K562 (cell line): Measurements from ENCODE around the gene MYOZ2. TPM values are rescaled to one million over a fixed set of nuclear protein-coding genes. Genes with fewer than 3 reads are reported as not detected.
A peak's percentile ranks its signal among the peaks of the same experiment; 100 is the strongest.

Experiments used
- ATAC-seq: fragments of 200-7000 bp; cut with Tn5 transposase; 3 replicates; pipeline ENCODE4 v1.9.1; 2020; ENCODE audit warnings: moderate library complexity
- BruUV-seq: library from RNA; stranded (reverse); fragments of 400-500 nt; replicated peaks from 2 replicates; lab custom pipeline; 2021; lab: Mats Ljungman, UMichigan
- CTCF ChIA-PET: fragments of 300-600 bp; formaldehyde crosslinking; extraction: SDS; loops from one replicate; lab custom pipeline; 2021; ENCODE audit warnings: low intra/inter-chr PET ratio; lab: Yijun Ruan, JAX
- POLR2A ChIA-PET: fragments of 300-600, 350-650 bp; sonication (Branson Sonifier 250); formaldehyde crosslinking; extraction: SDS; loops from one replicate; lab custom pipeline; 2021; ENCODE audit warnings: antibody characterized with exemption, inconsistent platforms; lab: Yijun Ruan, JAX
- DNase-seq, 4 experiments: peaks; one replicate each; pipeline versions ENCODE4 v3.0.0 to v3.0.0-alpha.2; 2011 to 2018; ENCODE audit warnings: low spot score in 3 of 4, mixed read lengths in 3 of 4; ENCODE audit errors: extremely low read depth in 1 of 4
- FAIRE-seq: peaks from 2 replicates; lab custom pipeline; 2011; peaks lifted over from hg19 to GRCh38; lab: Jason Lieb, UNC
- H2AFZ ChIP-seq: 2 replicates; pipeline ENCODE4 v1.6.0; 2011; ENCODE audit warnings: low read depth, low read length, control low read depth, inconsistent platforms
- H3K27ac ChIP-seq: fragments of 200-600 bp; 3 replicates; pipeline ENCODE4 v1.8.0; 2011; ENCODE audit warnings: low read depth, mild to moderate bottlenecking, control low read depth, inconsistent platforms, low read length, moderate library complexity, mixed read lengths; ENCODE audit errors: extremely low read depth
- H3K27me3 ChIP-seq, 2 experiments: fragments of 300-600 bp in 1 of 2; 2 replicates in 1 of 2; 3 replicates in 1 of 2; pipeline versions ENCODE4 v1.6.0 to v1.8.0; 2011; ENCODE audit warnings: inconsistent platforms in 2 of 2, low read length in 2 of 2, mild to moderate bottlenecking in 1 of 2, mixed read lengths in 1 of 2, moderate library complexity in 1 of 2; ENCODE audit not compliant: control insufficient read depth in 2 of 2, insufficient read depth in 2 of 2
- H3K36me3 ChIP-seq: fragments of 300-600 bp; 3 replicates; pipeline ENCODE4 v1.8.0; 2011; ENCODE audit warnings: mild to moderate bottlenecking, low read length, inconsistent platforms; ENCODE audit not compliant: control insufficient read depth, insufficient read depth
- H3K4me1 ChIP-seq, 2 experiments: fragments of 200-600 bp in 1 of 2; replicated peaks in 1 of 2; 2 replicates in 1 of 2; 3 replicates in 1 of 2; pipeline versions ENCODE4 v1.5.1 to v1.8.0; 2011; ENCODE audit warnings: inconsistent platforms in 2 of 2, low read length in 2 of 2, mild to moderate bottlenecking in 1 of 2, mixed read lengths in 1 of 2, moderate library complexity in 1 of 2; ENCODE audit not compliant: control insufficient read depth in 2 of 2, insufficient read depth in 2 of 2
- H3K4me2 ChIP-seq: 2 replicates; pipeline ENCODE4 v1.6.1; 2011; ENCODE audit warnings: low read length, control low read depth, inconsistent platforms, mixed read lengths; ENCODE audit not compliant: insufficient read depth
- H3K4me3 ChIP-seq: fragments of 200-600 bp; sonication (generic), shearing (Covaris generic); 2 replicates; pipeline ENCODE4 v1.5.1; 2016; ENCODE audit warnings: control low read depth, inconsistent platforms
- H3K79me2 ChIP-seq: fragments of 200-600 bp; 3 replicates; pipeline ENCODE4 v1.8.0; 2011; ENCODE audit warnings: low read length, inconsistent platforms; ENCODE audit not compliant: control insufficient read depth, insufficient read depth
- H3K9ac ChIP-seq, 2 experiments: 2 replicates each; pipeline versions ENCODE4 v1.6.0 to v1.6.1; 2011; ENCODE audit warnings: low read depth in 2 of 2, low read length in 2 of 2, control low read depth in 1 of 2, inconsistent platforms in 1 of 2, mild to moderate bottlenecking in 1 of 2, mixed read lengths in 1 of 2; ENCODE audit not compliant: insufficient read depth in 1 of 2
- H3K9me1 ChIP-seq: one replicate; pipeline ENCODE4 v1.6.0; 2011; ENCODE audit warnings: inconsistent platforms, mild to moderate bottlenecking, low read length, moderate library complexity; ENCODE audit not compliant: control insufficient read depth, insufficient read depth
- H3K9me3 ChIP-seq: replicated peaks from 2 replicates; pipeline ENCODE4 v1.5.1; 2011; ENCODE audit warnings: low read depth, low read length, inconsistent platforms; ENCODE audit not compliant: control insufficient read depth, insufficient read depth
- H4K20me1 ChIP-seq: replicated peaks from 2 replicates; pipeline ENCODE4 v1.6.1; 2011; ENCODE audit warnings: low read length, inconsistent platforms, mixed read lengths; ENCODE audit not compliant: control insufficient read depth, insufficient read depth
- POLR2B ChIP-seq: fragments of 450-650 bp; IDR thresholded peaks from 2 replicates; pipeline ENCODE4 v1.6.1; 2018; ENCODE audit warnings: low read depth; ENCODE audit not compliant: partially characterized antibody
- whole genome bisulfite sequencing: fragments of 100-300 bp; shearing (Covaris generic); methylation state at CpG from one replicate; pipeline ENCODE4 v1.1.6; 2016; ENCODE audit warnings: low coverage, mixed read lengths; ENCODE audit not compliant: insufficient coverage; ENCODE audit errors: missing lambda C conversion rate; 5-methylcytosine and 5-hydroxymethylcytosine counted together
- in situ Hi-C: fragments of 300-500 bp; cut with MboI; formaldehyde crosslinking; loops from 4 replicates; pipeline ENCODE4 v1.15.0; 2018; ENCODE audit warnings: inconsistent platforms, mixed read lengths
- intact Hi-C: fragments of 100-400 bp; cut with micrococcal nuclease; formaldehyde crosslinking; loops from 2 replicates; pipeline ENCODE4 v1.14.2; 2022
- polyA plus RNA-seq, 8 experiments: library from polyadenylated mRNA; depleted of rRNA in 4 of 8; stranded (reverse) in 5 of 8; unstranded in 3 of 8; fragments of >200 nt; fragmentation: Nextera tagmentation in 2 of 8; fragmentation: Illumina TruSeq in 1 of 8; extraction: Ambion mirVana in 2 of 8; extraction: Trizol in 1 of 8; gene quantifications; 2 replicates each; pipeline versions ENCODE4 v1.2.1 to v1.2.3, GENCODE V29; 2011 to 2014; ENCODE audit warnings: inconsistent platforms in 1 of 8, missing spikeins in 1 of 8
- total RNA-seq, 7 experiments: library from RNA; depleted of rRNA in 6 of 7; stranded (reverse); fragments of >200 nt in 6 of 7; fragmentation: Illumina TruSeq in 2 of 7; extraction: Trizol in 2 of 7; gene quantifications; 2 replicates each; pipeline versions ENCODE4 v1.2.1 to v1.2.3, GENCODE V29; 2011 to 2021; ENCODE audit warnings: low replicate concordance in 1 of 7
- TF ChIP-seq, protein P1 (sequence below), 2 experiments: fragments of 450-650 bp; formaldehyde crosslinking in 1 of 2; IDR thresholded peaks; 2 replicates each; pipeline versions ENCODE4 v1.4.0 to v1.6.1; 2014 to 2020; ENCODE audit warnings: mild to moderate bottlenecking in 2 of 2, borderline replicate concordance in 1 of 2, low read depth in 1 of 2

The MYOZ2 gene
- total and polyA plus RNA-seq, 9 of the 15 experiments (the other 6 are each of a cell fraction or from before 2014, with no cell fraction given) = not detected

DNA sequence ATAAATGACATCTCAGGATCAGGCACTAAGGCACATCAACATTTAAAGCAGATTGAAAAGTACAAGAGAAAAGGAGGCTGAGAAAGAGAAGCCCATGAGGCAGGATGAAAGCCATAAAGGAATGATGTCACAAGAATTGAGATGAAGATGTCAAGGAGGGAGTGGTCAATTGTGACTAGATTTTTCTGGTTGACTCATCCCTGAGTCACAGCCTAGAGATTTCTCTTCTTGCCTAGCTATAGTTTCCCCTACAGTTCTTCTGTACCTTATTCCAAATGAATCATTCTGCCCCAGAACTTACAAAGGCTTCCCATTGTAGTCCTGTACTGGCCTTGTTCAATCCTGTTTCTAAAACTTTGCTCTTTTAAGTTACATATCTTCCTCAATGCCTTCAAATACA is 73.4 kb downstream of the MYOZ2 start (continued):
- TF ChIP-seq, protein P1, sequence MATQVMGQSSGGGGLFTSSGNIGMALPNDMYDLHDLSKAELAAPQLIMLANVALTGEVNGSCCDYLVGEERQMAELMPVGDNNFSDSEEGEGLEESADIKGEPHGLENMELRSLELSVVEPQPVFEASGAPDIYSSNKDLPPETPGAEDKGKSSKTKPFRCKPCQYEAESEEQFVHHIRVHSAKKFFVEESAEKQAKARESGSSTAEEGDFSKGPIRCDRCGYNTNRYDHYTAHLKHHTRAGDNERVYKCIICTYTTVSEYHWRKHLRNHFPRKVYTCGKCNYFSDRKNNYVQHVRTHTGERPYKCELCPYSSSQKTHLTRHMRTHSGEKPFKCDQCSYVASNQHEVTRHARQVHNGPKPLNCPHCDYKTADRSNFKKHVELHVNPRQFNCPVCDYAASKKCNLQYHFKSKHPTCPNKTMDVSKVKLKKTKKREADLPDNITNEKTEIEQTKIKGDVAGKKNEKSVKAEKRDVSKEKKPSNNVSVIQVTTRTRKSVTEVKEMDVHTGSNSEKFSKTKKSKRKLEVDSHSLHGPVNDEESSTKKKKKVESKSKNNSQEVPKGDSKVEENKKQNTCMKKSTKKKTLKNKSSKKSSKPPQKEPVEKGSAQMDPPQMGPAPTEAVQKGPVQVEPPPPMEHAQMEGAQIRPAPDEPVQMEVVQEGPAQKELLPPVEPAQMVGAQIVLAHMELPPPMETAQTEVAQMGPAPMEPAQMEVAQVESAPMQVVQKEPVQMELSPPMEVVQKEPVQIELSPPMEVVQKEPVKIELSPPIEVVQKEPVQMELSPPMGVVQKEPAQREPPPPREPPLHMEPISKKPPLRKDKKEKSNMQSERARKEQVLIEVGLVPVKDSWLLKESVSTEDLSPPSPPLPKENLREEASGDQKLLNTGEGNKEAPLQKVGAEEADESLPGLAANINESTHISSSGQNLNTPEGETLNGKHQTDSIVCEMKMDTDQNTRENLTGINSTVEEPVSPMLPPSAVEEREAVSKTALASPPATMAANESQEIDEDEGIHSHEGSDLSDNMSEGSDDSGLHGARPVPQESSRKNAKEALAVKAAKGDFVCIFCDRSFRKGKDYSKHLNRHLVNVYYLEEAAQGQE (IDR thresholded peaks at IDR 0.05; ENCODE audit: borderline replicate concordance) = peak; percentile 84
- TF ChIP-seq, protein P1 (CRISPR knock-in tag; IDR thresholded peaks at IDR 0.05; ENCODE audit: low read depth) = no peak

- POLR2A ChIA-PET = no interaction called here
These were observed 74.0 kb downstream of the MYOZ2 start for GRCh38 chr4:119209586-119209985.

More at GRCh38 chr4:119209586-119209985, 74.0 kb downstream of the MYOZ2 start:
- intact Hi-C loops (no loop called here), in situ Hi-C loops (no loop called here)
- no peaks in the 10 kb centered on the region for H3K9me1 ChIP-seq
- H4K20me1 ChIP-seq = no peaks in the 10 kb centered on the region
- ATAC-seq (no peak), DNase-seq (no peak), FAIRE-seq (no peak)
- no peaks in the 10 kb centered on the region for H3K36me3 ChIP-seq
- H3K27me3 ChIP-seq = no peaks in the 10 kb centered on the region; a peak in 1 of 5 replicates
- 54% methylated on average over 1 of the region's 1 CpG for WGBS
- H2AFZ ChIP-seq = no peak overlapping the region
- H3K27ac ChIP-seq = no peak overlapping the region
- BruUV-seq = no TSS peak
- H3K4me2 ChIP-seq = no peak overlapping the region
- peaks cover 14% of the 10 kb centered on the region for H3K79me2 ChIP-seq
- H3K4me3 ChIP-seq = no peak overlapping the region
- no peak for TF ChIP-seq POLR2B
- CTCF ChIA-PET = no interaction called here
- H3K9ac ChIP-seq = no peak overlapping the region
- no peaks in the 10 kb centered on the region for H3K9me3 ChIP-seq
- H3K4me1 ChIP-seq = peaks cover 4 to 15% of the 10 kb centered on the region in 2 experiments; a peak in 4 of 5 replicates
